A549 treated with CORT108297 at 1 μM for 4 hours (cell line): Measurements from ENCODE around the gene KRT6C. TPM values are rescaled to one million over a fixed set of nuclear protein-coding genes. Genes with fewer than 3 reads are reported as not detected.

Experiments used
- total RNA-seq: library from RNA; stranded (reverse); fragments of 200-300 nt; extraction: Qiagen RNA extraction; gene quantifications from 5 replicates; pipeline ENCODE4 v1.2.3, GENCODE V29; 2022

Gene KRT6C
- not detected in 5 replicates for total RNA-seq

DNA sequence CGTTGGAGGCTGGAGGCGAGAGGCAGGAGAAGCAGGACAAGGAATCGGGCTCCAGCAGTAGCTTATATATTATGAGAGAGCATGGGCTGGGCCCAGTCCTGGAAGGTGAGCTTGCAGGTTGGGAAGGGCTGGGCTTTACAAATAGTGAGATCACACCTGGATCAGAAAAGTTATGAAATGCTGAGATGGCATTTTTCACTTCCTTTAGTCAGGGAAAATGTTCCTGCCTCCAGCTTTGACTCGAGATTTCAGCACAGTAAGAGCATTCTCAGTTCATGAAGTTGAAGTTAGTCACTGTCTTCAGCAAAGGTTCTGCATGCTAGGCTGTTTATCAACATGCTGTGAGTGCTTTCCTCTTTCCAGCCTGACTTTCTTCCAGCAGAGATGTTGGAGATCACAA, at the start of gene KRT6C:
Gene KRT6C, minus strand, starts transcription at position 38 of the 400 bp plus-strand sequence. CDS start 68 bp downstream, outside the sequence.

DNA sequence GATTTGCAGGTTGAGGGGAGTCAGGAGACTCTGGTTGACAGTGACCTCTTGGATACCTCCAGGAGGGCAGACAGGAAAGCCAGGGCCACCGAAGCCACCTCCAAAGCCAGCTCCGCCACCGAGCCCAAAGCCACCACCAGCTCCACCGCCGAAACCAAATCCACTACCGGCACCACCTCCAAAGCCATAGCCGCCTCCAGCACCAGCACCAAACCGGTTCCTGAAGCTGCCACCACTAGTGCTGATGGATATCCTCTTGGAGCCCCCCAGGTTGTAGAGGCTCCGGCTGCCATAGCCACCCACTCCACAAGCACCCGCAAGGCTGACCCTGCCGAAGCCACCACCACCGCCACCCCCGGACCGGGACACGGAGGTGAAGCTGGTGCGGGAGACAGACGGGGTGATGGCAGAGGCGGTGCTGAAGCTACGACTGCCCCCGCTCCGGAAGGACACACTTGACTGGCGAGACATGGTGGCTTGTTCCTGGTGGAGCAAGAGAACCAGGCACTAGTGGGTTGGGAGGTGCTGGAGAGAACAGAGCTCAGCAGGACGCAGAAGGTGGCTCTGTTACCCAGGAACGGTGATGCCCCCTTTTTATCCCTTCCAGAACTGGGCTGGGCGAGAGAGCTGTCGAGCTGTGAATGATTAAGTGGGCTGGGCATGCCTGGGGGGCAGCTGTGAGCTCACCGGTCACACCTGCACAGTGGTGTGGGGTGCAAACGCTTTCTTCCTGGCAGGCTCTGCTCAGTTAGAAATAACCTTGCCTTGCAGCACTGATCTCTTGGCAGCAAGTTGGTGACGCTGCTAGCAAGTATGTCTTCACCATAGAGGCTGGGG, 46.4 kb upstream of the KRT6C start, which contains the start of gene KRT5:
Gene KRT5, minus strand, starts transcription at position 569 of the 837 bp plus-strand sequence. Its CDS starts 98 bp downstream, at position 471.

DNA sequence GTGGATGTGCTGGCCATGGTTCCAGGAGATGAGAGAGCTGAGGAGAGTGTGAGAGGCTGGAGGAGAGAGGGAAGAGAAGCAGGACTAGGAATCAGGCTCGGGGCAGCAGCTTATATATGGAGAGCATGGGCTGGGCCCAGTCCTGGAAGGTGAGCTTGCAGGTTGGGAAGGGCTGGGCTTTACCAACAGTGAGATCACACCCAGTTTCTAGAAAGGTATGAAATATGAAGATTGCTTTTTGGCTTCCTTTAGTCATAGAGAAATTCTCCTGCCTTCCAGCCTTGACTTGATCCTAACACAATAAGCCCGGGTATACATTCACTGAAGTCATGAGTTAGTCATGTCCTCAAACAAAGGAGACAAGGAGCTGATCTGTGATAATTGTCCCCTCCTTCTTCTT, 19.6 kb upstream of the KRT6C start, which contains the start of gene KRT6A:
Gene KRT6A, minus strand, starts transcription at position 86 of the 400 bp plus-strand sequence. Its CDS starts 69 bp downstream, at position 17.

DNA sequence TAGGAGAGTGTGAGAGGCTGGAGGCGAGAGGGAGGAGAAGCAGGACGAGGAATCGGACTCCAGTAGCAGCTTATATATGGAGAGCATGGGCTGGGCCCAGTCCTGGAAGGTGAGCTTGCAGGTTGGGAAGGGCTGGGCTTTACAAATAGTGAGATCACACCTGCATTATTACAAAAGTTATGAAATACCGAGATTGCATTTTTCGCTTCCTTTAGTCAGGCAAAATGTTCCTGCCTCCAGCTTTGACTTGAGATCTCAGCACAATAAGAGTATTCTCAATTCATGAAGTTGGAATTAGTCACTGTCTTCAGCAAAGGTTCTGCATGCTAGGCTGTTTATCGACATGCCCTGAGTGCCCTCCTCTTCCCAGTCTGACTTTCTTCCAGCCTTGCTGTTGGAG, 21.5 kb downstream of the KRT6C start, which contains the start of gene KRT6B:
Gene KRT6B, minus strand, starts transcription at position 46 of the 400 bp plus-strand sequence. CDS start 68 bp downstream, outside the sequence.

DNA sequence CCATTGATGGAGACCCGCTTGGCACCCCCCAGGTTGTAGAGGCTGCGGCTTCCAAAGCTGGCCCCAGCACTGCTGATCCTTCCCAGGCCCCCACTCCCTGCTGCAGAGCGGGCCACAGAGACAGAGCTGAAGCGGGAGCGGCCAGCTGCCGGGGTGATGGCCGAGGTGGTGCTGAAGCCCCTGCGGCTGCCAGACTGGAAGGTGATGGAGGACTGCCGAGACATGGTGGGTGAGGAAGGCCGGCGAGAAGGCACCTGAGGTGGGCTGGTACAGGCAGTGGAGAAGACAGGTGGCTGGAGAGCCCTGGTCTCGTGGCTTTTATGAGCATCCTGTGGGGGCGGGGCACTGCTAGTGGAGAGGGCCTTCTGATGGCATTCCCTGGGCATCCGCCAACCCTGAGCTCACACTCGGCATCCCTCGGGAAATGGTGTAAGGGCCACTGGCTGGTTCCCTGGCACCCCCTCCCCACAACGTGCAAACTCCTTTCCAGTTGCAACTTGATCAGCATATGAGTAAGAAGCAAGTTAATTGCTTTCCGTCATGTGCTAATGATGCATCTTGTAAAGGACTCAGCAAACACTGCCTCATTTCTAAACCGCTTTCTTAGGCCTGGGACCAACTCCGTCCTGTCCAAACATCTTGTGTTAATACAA, 39.4 kb downstream of the KRT6C start, which contains the start of gene KRT75:
Gene KRT75, minus strand, starts transcription at position 291 of the 653 bp plus-strand sequence. Its CDS starts 67 bp downstream, at position 224.

Other genes with a start within 250 kb of the KRT6C start
- 4,100 to 4,959 TPM (median 4,677 TPM) in 5 replicates for gene KRT7, start 240.6 kb downstream of the KRT6C start, total RNA-seq
- gene KRT86, start 199.2 kb downstream of the KRT6C start, total RNA-seq: 28.5 to 47.2 TPM (median 42.7 TPM) in 5 replicates
- 3,262 to 4,197 TPM (median 4,015 TPM) in 5 replicates for gene KRT81, start 182.3 kb downstream of the KRT6C start, total RNA-seq
- 3.4 to 6.5 TPM (median 5.6 TPM) in 5 replicates for gene KRT83, start 152.4 kb downstream of the KRT6C start, total RNA-seq
- 0.02 to 0.06 TPM (median 0.05 TPM) in 3 of 5 replicates, not detected in the others for gene KRT85, start 106.3 kb downstream of the KRT6C start, total RNA-seq
- gene KRT84, start 88.2 kb downstream of the KRT6C start, total RNA-seq: not detected in 5 replicates
- not detected in 5 replicates for gene KRT82, start 67.5 kb downstream of the KRT6C start, total RNA-seq
- 0.13 to 0.21 TPM (median 0.16 TPM) in 5 replicates for gene KRT75, start 39.4 kb downstream of the KRT6C start, total RNA-seq
- 0.05 to 0.07 TPM (median 0.06 TPM) in 3 of 5 replicates, not detected in the others for gene KRT6B, start 21.7 kb downstream of the KRT6C start, total RNA-seq
- gene KRT6A, start 19.5 kb upstream of the KRT6C start, total RNA-seq: 1.4 to 2.9 TPM (median 1.6 TPM) in 5 replicates
- gene KRT5, start 46.6 kb upstream of the KRT6C start, total RNA-seq: 0.08 to 0.27 TPM (median 0.21 TPM) in 5 replicates
- gene KRT71, start 79.3 kb upstream of the KRT6C start, total RNA-seq: 0.05 TPM in 1 of 5 replicates, not detected in the others
- not detected in 5 replicates for gene KRT74, start 100.0 kb upstream of the KRT6C start, total RNA-seq
- 0.05 TPM in 1 of 5 replicates, not detected in the others for gene KRT72, start 127.7 kb upstream of the KRT6C start, total RNA-seq
- not detected in 5 replicates for gene KRT73, start 144.8 kb upstream of the KRT6C start, total RNA-seq
- not detected in 5 replicates for gene KRT2, start 178.4 kb upstream of the KRT6C start, total RNA-seq
- not detected in 5 replicates for gene KRT1, start 206.6 kb upstream of the KRT6C start, total RNA-seq
- gene KRT77, start 229.7 kb upstream of the KRT6C start, total RNA-seq: not detected in 5 replicates